SKM-1 treated with dmso at 0.1 percent for 144 hours (cell line): ENCODE measurements around the gene RNF183.

Experiments
- DNase-seq: peaks from one replicate; lab custom pipeline; 2025; ENCODE audit not compliant: unreplicated experiment; lab: John Stamatoyannopoulos, UW

RNF183 gene, protein sequence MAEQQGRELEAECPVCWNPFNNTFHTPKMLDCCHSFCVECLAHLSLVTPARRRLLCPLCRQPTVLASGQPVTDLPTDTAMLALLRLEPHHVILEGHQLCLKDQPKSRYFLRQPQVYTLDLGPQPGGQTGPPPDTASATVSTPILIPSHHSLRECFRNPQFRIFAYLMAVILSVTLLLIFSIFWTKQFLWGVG

DNA sequence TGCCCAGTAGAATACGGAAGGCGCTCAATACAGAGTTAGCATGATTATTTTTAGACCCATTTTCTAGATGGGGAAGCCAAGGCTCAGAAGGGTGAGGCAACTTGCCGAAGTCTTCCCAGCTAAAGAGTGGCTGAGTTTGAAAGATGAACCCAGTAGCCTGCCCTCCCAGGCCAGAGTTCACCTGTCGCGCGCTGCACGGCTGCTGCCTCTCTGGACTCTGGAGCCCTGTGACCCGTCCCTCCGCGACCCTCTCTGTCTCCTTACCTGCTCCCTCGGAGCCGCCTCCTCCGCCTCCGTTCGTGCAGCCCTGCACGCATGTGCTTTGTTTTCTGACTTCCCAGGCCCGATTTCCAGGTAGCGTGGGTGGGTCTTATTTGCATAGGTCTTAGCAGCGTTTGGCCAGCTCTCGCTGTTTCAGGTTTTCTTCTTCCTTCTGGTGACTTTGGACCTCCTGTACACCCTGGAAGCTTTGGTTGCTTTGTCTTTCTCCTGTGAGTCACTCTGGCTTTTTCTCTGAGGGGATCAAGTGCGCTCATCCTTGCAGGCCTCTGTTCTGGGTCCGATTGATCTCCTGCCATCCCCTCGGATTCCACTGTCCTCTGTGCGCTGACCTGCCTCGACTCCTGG is at the start of gene RNF183:
TSS of gene RNF183 (minus strand) at position 585 of the 627 bp plus-strand sequence. CDS start 5,192 bp downstream, outside the sequence.
- DNase-seq: no peak

- DNase-seq: no peak
Measured at GRCh38 chr9:113352411-113352810, 49.2 kb upstream of the RNF183 start.

DNA sequence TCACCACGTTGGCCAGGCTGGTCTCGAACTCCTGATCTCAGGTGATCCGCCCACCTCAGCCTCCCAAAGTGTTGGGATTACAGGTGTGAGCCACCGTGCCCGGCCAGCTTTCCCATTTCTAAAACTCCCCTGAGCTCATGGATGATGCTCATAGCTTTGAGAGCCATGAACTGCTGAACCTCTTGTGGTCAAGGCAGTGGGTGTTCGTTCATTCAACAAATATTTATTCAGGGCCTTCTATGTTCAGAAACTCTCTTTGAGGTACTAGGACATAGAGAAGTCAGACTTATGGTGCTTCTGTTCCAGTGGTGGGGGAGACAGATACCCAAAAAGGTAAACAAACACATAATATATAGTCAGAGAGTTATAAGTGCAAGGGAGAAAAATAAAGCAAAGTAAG is 48.8 kb upstream of the RNF183 start:
- no peak for DNase-seq

DNA sequence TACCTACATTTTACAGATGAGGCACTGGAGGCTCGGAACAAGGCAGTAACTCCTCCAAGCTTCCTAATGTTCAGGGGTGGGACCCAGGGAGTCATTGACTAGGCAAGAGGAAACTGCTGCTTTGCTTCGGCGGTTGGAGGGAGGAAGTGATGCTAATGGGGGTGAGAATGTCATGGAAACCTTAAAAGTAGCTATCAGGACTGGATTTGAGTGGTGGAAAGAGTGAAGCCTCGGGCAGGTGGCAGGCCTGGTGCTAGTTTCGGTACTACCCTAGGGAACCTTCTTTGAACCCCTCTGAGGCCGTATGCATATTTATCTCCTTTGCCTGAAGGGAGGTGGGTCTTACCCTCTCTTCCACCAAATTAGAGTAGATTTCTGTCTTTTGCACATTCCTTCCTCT is 47.8 kb upstream of the RNF183 start:
- peak; percentile 32 for DNase-seq

DNA sequence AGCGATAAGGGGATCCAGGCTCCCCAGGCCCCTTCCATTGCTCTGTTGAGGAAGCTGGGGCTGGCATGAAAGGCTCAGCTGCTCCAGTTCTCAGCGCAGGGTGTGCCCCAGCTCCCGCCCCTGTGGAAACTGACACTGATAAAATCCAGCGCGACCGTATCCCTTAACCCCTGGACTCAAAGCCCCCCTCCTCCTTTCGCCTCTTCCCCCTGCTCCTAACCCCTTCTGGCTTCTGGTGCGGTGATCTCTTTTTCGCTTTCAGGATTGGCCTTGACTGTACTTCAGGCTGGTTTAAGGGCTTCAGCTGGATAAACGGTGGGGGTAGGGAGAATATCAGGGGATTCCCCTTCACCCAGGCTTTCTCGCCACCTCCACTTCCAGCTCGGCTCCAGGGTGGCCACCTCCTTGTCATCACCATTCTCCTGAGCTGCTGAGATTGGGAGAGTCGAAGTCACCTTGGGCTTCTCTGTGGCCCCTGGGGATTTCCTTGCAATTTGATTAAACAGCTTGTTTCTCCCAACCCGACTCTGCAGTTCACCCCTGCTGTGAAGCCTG is 47.0 kb upstream of the RNF183 start:
- no peak for DNase-seq

- DNase-seq: no peak
Measured at GRCh38 chr9:113349445-113350094, 46.4 kb upstream of the RNF183 start, which contains the start of gene BSPRY. Gene BSPRY, plus strand, starts transcription at chr9:113349541. Its CDS starts 39 bp downstream, at chr9:113349580.

- DNase-seq: no peak
Measured at GRCh38 chr9:113349066-113349444, 45.9 kb upstream of the RNF183 start.

DNA sequence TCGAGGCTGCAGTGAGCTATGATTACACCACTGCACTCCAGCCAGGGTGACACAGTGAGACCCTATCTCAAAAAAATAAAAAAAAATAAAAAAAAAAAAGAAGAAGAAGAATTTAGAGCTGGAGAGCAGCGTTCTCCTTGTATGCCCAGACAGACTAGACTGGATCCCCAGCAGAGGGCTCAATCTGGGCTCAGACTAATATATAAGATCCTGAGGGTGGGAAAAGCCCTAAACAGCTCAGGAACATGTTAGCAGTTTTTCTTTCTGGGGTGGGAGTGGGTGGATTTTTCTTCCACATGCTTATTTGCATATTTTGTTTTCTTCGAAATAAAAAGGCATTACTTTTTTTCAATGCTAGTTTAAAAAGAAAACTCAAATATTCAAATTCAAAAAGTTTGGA is 45.3 kb upstream of the RNF183 start:
- no peak for DNase-seq

DNA sequence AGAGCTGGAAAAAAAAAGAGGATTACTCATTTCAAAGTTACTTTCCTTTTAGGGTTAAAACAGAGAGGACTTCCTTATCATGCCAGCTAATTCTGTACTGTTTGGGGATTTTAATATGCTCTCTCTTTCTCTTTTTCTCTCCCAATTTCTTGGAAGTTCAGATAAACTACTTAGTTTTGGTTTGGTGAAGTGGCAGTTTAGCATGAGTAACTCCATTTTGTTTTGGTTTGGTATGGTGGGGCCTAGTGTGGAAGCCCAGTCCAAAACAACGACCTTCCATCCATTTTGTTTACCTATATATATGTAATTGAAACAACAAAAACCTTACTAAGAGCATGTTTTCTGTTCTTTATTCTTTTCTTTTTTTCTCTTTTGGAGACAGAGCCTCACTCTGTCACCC is 42.5 kb upstream of the RNF183 start:
- DNase-seq: no peak

GRCh38 chr9:113345190-113345589 is 42.0 kb upstream of the RNF183 start:
- DNase-seq: no peak

- no peak for DNase-seq
Measured at GRCh38 chr9:113343732-113344231, 40.6 kb upstream of the RNF183 start.

DNA sequence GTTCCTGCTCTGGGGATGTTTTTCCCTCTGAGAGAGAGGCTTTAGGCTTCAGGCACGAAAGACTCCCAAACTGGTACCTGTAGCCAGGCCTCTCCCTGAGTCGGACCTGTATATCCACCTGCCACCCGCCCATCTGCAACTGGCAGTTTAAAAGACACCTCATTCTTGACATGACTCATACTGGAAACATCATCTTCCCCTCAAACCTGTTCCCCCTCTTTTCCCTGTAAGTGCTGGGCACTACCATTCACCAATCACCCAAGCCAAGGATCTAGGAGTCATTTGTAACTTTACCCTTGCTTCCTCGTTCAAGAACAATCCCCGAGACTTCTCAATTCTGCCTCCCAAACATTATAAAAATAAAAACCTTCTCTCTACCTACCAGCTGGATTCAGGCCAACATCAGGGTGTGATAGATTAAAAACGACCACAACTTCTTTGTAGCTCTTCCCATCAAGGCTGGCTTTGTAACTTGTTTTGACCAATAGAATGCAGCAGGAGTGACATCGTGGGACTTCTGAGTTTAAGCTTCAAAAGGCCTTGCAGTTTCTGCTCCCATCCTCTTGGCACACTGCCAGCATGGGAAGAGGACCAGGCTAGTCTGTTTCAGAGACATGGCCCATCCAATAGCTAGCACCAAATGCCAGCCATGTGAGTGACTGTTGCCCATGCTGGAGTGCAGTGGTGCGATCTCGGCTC is 38.7 kb upstream of the RNF183 start:
- no peak for DNase-seq

- DNase-seq: peak; percentile 48
Measured at GRCh38 chr9:113340011-113340699, 37.0 kb upstream of the RNF183 start, which contains the start of gene WDR31. Gene WDR31, minus strand, starts transcription at chr9:113340275. Its CDS starts 8,253 bp downstream, at chr9:113332022.

DNA sequence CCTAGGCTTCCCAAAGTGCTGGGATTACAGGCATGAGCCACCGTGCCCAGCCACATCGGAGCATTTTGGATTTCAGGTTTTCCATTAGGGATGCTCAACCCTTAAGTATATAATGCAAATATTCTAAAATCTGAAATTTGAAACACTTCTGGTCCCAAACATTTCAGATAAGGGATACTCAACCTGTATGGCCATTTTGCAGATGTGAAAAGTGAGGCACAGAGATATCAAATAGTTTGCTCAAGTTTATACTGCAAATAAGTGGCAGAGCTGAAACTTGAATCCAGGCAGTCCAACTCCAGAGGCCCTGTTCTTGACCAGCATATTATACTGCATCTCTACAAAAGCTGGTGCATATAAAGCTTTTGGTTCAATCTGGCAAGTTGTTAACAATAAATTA is 34.5 kb upstream of the RNF183 start:
- no peak for DNase-seq

DNA sequence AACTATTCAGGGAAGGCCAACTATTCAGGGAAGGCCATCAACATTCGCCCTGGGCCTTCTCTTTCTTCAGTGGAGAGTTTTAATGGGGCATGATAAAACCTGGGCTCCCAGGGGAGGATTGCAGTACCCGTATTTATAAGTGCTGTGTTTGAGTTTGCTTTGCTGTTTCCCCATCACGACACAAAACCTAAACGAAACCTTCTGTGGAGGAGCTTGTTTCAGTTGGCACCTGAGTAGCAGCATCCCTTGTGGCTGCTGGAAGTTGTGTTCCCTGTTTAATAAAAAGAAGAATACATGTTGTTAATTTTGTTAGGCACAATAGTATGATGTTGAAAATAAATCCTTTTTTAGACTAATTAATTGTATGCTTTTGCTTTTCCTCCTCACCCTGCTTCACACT is 28.6 kb upstream of the RNF183 start:
- no peak for DNase-seq

DNA sequence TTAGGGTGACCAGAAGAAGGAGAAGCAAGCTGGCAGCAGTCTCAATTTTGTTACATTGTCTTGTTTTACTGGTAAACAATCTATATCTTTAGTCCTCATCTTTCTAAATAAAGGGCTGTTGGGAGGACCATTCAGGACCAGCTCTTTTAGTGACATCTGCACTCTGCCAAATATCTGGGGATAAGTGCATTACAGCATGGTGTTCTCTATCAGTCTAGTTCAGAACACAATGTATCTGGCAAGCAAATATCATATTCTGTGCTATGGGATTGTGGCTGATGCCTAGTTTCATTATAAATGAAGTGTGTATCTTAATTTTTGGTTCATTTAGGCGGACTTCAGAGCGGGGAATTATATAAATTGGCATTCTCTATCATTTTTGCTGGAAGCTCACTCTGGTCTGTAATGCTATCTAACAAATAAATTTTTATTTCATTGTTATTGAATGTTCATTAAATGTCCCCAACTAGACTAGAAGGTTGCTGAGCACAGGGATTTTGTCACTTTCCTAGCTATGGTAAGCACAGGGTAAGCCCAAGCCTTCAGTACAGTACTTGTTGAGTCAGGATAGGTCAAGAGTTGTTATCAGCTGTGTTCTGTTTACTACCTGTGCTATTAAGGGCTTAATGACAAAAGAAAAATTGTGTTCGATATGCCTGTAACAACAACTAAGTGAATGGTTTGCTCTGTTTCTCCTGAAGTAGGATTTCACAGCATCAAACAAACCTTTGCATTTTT is 25.0 kb upstream of the RNF183 start:
- no peak for DNase-seq

GRCh38 chr9:113326230-113326629 is 23.1 kb upstream of the RNF183 start:
- no peak for DNase-seq

DNA sequence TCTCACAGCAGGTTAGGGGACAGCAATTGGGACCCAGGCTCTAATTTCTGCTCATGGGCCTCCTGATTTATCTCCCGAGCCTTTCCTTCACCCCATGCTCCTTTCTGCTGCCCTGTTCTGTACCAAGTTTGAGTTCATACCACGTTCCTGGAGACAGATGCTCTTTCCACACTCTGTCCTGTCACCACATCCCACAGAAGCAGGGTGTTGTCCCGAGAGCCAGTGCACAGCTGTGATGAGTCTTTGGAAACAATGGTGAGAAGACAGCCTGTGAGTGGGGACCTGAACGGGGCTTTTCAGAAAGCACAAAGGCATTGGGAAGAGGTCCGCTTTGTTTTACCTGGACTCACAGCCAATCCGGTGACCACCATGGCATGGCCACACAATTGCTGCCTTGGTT is 19.5 kb upstream of the RNF183 start:
- no peak for DNase-seq

- DNase-seq: no peak
Measured at GRCh38 chr9:113320051-113320450, 16.9 kb upstream of the RNF183 start.

DNA sequence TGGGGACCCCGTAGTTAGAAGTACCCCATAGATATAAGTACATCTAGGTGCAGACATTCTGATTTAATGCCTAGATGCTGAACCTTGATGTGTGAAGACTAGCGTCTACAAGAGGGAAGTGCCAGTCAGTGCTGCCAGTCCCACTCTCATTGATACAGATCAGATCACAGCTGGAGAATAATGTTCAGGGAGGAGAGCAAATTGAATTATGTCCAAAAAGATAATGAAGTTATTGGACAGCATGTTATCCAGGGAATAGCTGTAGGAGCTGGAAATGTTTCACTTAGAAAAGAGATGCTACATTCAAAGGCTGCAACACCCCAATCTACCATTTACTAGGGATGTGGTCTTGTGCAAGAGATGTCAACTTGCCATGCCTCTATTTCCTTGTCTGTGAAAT is 15.9 kb upstream of the RNF183 start:
- no peak for DNase-seq
